Measurements from ENCODE around the gene POLR1E.
A peak's percentile ranks its signal among the peaks of the same experiment; 100 is the strongest.

Gene POLR1E

GRCh38 chr9:37464006-37464405 is 21.7 kb upstream of the POLR1E start:
- no peaks in the 10 kb centered on the region for H3K9me2 ChIP-seq (replicated peaks; ENCODE audit: insufficient read depth, low read length)
- H3K4me2 ChIP-seq (ENCODE audit: low read depth, low read length, poor library complexity, severe bottlenecking) = peak overlapping the region; percentile 91
- H3F3A ChIP-seq (ENCODE audit: insufficient read depth) = peaks cover 8% of the 10 kb centered on the region; the same call in 1 of the 2 replicates
- TF ChIP-seq CTCF (IDR thresholded peaks at IDR 0.05; ENCODE audit: insufficient read depth, low read length, poor library complexity, severe bottlenecking) (no peak), EZH2phosphoT487 (conservative IDR thresholded peaks at IDR 0.05; ENCODE audit: low read length) (no peak)
- peaks cover 57% of the 10 kb centered on the region for H3K79me2 ChIP-seq (ENCODE audit: insufficient read depth, low read length)
- H3K27ac ChIP-seq (ENCODE audit: low read depth, low read length) = peak overlapping the region; percentile 84
- H3K4me3 ChIP-seq (ENCODE audit: insufficient read depth, low read length, poor library complexity, severe bottlenecking) = peak overlapping the region; percentile 71
- H3K9me3 ChIP-seq (ENCODE audit: insufficient read depth, low read length) = no peaks in the 10 kb centered on the region
- no peaks in the 10 kb centered on the region for H3K27me3 ChIP-seq (ENCODE audit: low read length)
- no peaks in the 10 kb centered on the region for H3K36me3 ChIP-seq (ENCODE audit: low read length)
- peak overlapping the region; percentile 86 for H3K9ac ChIP-seq (ENCODE audit: low read length)
- H4K20me1 ChIP-seq (ENCODE audit: low read depth, low read length) = peaks cover 11% of the 10 kb centered on the region; the same call in 1 of the 2 replicates
- H2AFZ ChIP-seq (ENCODE audit: low read depth, low read length, severe bottlenecking) = no peak overlapping the region

- H2AFZ ChIP-seq (ENCODE audit: low read depth, low read length, severe bottlenecking) = peak overlapping the region; percentile 40
- H3F3A ChIP-seq (ENCODE audit: insufficient read depth) = peaks cover 8% of the 10 kb centered on the region; the same call in 1 of the 2 replicates
- no peaks in the 10 kb centered on the region for H3K9me3 ChIP-seq (ENCODE audit: insufficient read depth, low read length)
- no peaks in the 10 kb centered on the region for H3K36me3 ChIP-seq (ENCODE audit: low read length)
- peak overlapping the region; percentile 86 for H3K9ac ChIP-seq (ENCODE audit: low read length)
- H3K4me3 ChIP-seq (ENCODE audit: insufficient read depth, low read length, poor library complexity, severe bottlenecking) = peak overlapping the region; percentile 71
- H3K27ac ChIP-seq (ENCODE audit: low read depth, low read length) = peak overlapping the region; percentile 84
- H3K27me3 ChIP-seq (ENCODE audit: low read length) = no peaks in the 10 kb centered on the region
- TF ChIP-seq EZH2phosphoT487 (conservative IDR thresholded peaks at IDR 0.05; ENCODE audit: low read length) = no peak
- TF ChIP-seq CTCF (IDR thresholded peaks at IDR 0.05; ENCODE audit: insufficient read depth, low read length, poor library complexity, severe bottlenecking) = no peak
- peaks cover 52% of the 10 kb centered on the region for H3K79me2 ChIP-seq (ENCODE audit: insufficient read depth, low read length)
- H4K20me1 ChIP-seq (ENCODE audit: low read depth, low read length) = peaks cover 11% of the 10 kb centered on the region; the same call in 1 of the 2 replicates
- H3K4me2 ChIP-seq (ENCODE audit: low read depth, low read length, poor library complexity, severe bottlenecking) = peak overlapping the region; percentile 91
- H3K9me2 ChIP-seq (replicated peaks; ENCODE audit: insufficient read depth, low read length) = no peaks in the 10 kb centered on the region
Measured at GRCh38 chr9:37464426-37465248, 21.1 kb upstream of the POLR1E start.

GRCh38 chr9:37465249-37466036 is 20.3 kb upstream of the POLR1E start, which contains the start of gene ZBTB5:
Gene ZBTB5, minus strand, starts transcription at chr9:37465450. Its CDS starts 22,899 bp downstream, at chr9:37442551.
- Histone ChIP-seq H3K36me3 (ENCODE audit: low read length) (no peaks in the 10 kb centered on the region), H3K4me3 (ENCODE audit: insufficient read depth, low read length, poor library complexity, severe bottlenecking) (peak within 1 kb of the TSS; percentile 71), H3K9me3 (ENCODE audit: insufficient read depth, low read length) (no peaks in the 10 kb centered on the region), H3K27me3 (ENCODE audit: low read length) (no peaks in the 10 kb centered on the region), H3K27ac (ENCODE audit: low read depth, low read length) (peak within 1 kb of the TSS; percentile 84), H3F3A (ENCODE audit: insufficient read depth) (peaks cover 8% of the 10 kb centered on the region; the same call in 1 of the 2 replicates), H3K9ac (ENCODE audit: low read length) (peak within 1 kb of the TSS; percentile 86), H3K9me2 (replicated peaks; ENCODE audit: insufficient read depth, low read length) (no peaks in the 10 kb centered on the region), H3K79me2 (ENCODE audit: insufficient read depth, low read length) (peaks cover 44% of the 10 kb centered on the region), H3K4me2 (ENCODE audit: low read depth, low read length, poor library complexity, severe bottlenecking) (peak within 1 kb of the TSS; percentile 91), H2AFZ (ENCODE audit: low read depth, low read length, severe bottlenecking) (peak within 1 kb of the TSS; percentile 77), H4K20me1 (ENCODE audit: low read depth, low read length) (peaks cover 11% of the 10 kb centered on the region; the same call in 1 of the 2 replicates)
- TF ChIP-seq EZH2phosphoT487 (conservative IDR thresholded peaks at IDR 0.05; ENCODE audit: low read length) (no peak), CTCF (IDR thresholded peaks at IDR 0.05; ENCODE audit: insufficient read depth, low read length, poor library complexity, severe bottlenecking) (no peak)

All from SU-DHL-6 (cell line).